ENCODE results near the gene FBXO45.

DNA sequence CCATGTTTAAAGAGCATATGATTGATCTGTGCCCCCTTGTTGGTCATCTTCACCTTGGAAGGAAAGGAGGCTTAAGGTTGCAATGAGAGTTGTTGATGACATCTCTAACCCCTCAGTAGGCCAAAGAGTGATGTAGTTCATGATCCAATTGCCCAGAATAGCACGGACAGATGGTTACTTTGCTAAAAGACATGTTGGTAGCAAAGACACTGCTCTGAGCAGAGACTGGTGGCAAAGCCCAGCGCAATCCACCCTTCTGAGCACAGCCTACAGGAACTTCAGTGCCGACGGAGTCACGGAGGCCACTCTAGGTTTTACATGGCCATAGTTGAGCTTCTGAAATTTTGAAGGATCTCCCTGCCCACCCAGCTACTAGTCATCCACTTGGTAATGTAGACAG is 21.8 kb downstream of the FBXO45 start:
- TF ChIP-seq, protein P1, sequence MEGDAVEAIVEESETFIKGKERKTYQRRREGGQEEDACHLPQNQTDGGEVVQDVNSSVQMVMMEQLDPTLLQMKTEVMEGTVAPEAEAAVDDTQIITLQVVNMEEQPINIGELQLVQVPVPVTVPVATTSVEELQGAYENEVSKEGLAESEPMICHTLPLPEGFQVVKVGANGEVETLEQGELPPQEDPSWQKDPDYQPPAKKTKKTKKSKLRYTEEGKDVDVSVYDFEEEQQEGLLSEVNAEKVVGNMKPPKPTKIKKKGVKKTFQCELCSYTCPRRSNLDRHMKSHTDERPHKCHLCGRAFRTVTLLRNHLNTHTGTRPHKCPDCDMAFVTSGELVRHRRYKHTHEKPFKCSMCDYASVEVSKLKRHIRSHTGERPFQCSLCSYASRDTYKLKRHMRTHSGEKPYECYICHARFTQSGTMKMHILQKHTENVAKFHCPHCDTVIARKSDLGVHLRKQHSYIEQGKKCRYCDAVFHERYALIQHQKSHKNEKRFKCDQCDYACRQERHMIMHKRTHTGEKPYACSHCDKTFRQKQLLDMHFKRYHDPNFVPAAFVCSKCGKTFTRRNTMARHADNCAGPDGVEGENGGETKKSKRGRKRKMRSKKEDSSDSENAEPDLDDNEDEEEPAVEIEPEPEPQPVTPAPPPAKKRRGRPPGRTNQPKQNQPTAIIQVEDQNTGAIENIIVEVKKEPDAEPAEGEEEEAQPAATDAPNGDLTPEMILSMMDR (IDR thresholded peaks at IDR 0.05) = no peak
- TF ChIP-seq POLR2A (IDR thresholded peaks at IDR 0.05) = no peak

All from transverse colon (tissue), 3 donors.